ENCODE measurements around the gene WDR45. TPM values are rescaled to one million over a fixed set of nuclear protein-coding genes. Genes with fewer than 3 reads are reported as not detected.
A peak's percentile ranks its signal among the peaks of the same experiment; 100 is the strongest.

Gene WDR45
- total and polyA plus RNA-seq, 10 of the 15 experiments (the other 5 are each of a cell fraction or from before 2014, with no cell fraction given), result 5.9 to 30.9 (median 20.6) TPM

- intact Hi-C loops (cut with micrococcal nuclease; ENCODE audit: unreplicated experiment) (loop anchor here (1.0 to 5.0 kb wide), 7 partner anchors 40 to 410 kb away; partner anchors contain the start of genes GRIPAP1, HDAC6, PIM2 and PQBP1), in situ Hi-C loops (cut with MboI) (loop anchor here (5.0 kb wide), 1 partner anchor 75 kb away; no protein-coding TSS in a partner anchor)
- TF ChIP-seq DPF2 (IDR thresholded peaks at IDR 0.05) (peak; percentile 67; the same call in 1 of the 2 replicates), ASH2L (IDR thresholded peaks at IDR 0.05; ENCODE audit: borderline replicate concordance, low read depth) (no peak), RELB (IDR thresholded peaks at IDR 0.05; ENCODE audit: low read depth) (no peak), POLR2A (IDR thresholded peaks at IDR 0.05; ENCODE audit: low read depth, low read length) (peak; percentile 67; the same call in 1 of the 2 replicates), SIN3A (IDR thresholded peaks at IDR 0.05; ENCODE audit: low read depth, low read length) (0 out of 2 replicates have a peak, but pooled peaks have one; percentile 45), IKZF1 (conservative IDR thresholded peaks at IDR 0.05) (peak; percentile 17; the same call in 1 of the 2 replicates), SMARCA5 (IDR thresholded peaks at IDR 0.05) (0 out of 2 replicates have a peak, but pooled peaks have one; percentile 52)
- ChIA-PET SMC1A (ENCODE audit: uncharacterized antibody, unreplicated experiment) (interaction anchor here (1.1 to 2.1 kb wide), 4 partner anchors 23 to 394 kb away, joined by 3 to 7 read pairs (median 4); partner anchors contain the start of gene GRIPAP1), CTCF (interaction anchor here (0.8 to 1.8 kb wide), 8 partner anchors 67 to 395 kb away, joined by 3 to 16 read pairs (median 6); partner anchors contain the start of genes KCND1 and OTUD5), POLR2A (interaction anchor here (0.5 to 2.8 kb wide), 17 partner anchors 9 to 359 kb away, joined by 3 to 23 read pairs (median 5); partner anchors contain the start of genes GRIPAP1, OTUD5, TIMM17B and WAS), RAD21 (ENCODE audit: unreplicated experiment) (interaction anchor here (0.8 to 3.0 kb wide), 6 partner anchors 40 to 445 kb away, joined by 3 to 17 read pairs (median 6); partner anchors contain the start of genes GRIPAP1 and OTUD5)
- FAIRE-seq (no peak), ATAC-seq (no peak; the same call in 2 of the 3 replicates), DNase-seq (ENCODE audit: low read depth, low spot score) (no peak)
- no peak overlapping the region for H2AFZ ChIP-seq (ENCODE audit: control insufficient read depth, low read depth, low read length)
- H3K4me3 ChIP-seq, result peak overlapping the region; percentile 71
- 31% methylated on average over 23 of the region's 29 CpGs for WGBS (ENCODE audit: insufficient coverage, insufficient replicate concordance, low lambda C conversion rate, missing lambda C conversion rate)
- no peaks in the 10 kb centered on the region for H3K9me3 ChIP-seq (replicated peaks; ENCODE audit: control insufficient read depth, insufficient read depth, low read length)
- H3K36me3 ChIP-seq (ENCODE audit: control insufficient read depth in 2 of 2, insufficient read depth in 2 of 2, low read length in 1 of 2), result peaks cover 2 to 4% of the 10 kb centered on the region in 2 experiments; a peak in 2 of 4 replicates
- no peaks in the 10 kb centered on the region for H4K20me1 ChIP-seq (ENCODE audit: control insufficient read depth, insufficient read depth)
- peaks cover 29% of the 10 kb centered on the region for H3K79me2 ChIP-seq (ENCODE audit: control insufficient read depth, insufficient read depth, low read length)
- BruUV-seq (replicated peaks), result no TSS peak
- no peaks in the 10 kb centered on the region for H3K27me3 ChIP-seq (replicated peaks in 1 of 2; ENCODE audit: control insufficient read depth in 2 of 2, insufficient read depth in 2 of 2, low read length in 1 of 2)
- H3K4me1 ChIP-seq (ENCODE audit: control insufficient read depth, insufficient read depth, low read length), result peaks cover 5% of the 10 kb centered on the region; the same call in 1 of the 2 replicates
- peak overlapping the region; percentile 89 for H3K27ac ChIP-seq (ENCODE audit: control insufficient read depth, insufficient read depth)
- peak overlapping the region; percentile 88 for H3K9ac ChIP-seq (ENCODE audit: control insufficient read depth, insufficient read depth, low read length)
- peak overlapping the region; percentile 89 for H3K4me2 ChIP-seq (ENCODE audit: control insufficient read depth, insufficient read depth)
Measured at GRCh38 chrX:49042581-49043219, 37.0 kb downstream of the WDR45 start.

Measured in GM12878 (cell line).